MM.1S (cell line): ENCODE measurements around the gene ACAP2.

Experiments used
- CTCF ChIP-seq: fragments of 300-600 bp; sonication (generic); IDR thresholded peaks from 2 replicates; pipeline ENCODE4 v1.5.1; 2016; ENCODE audit warnings: antibody characterized with exemption, low read length, mixed read lengths
- EZH2 ChIP-seq: fragments of 300-600 bp; sonication (generic); optimal IDR thresholded peaks from 2 replicates; pipeline ENCODE3; 2017; ENCODE audit warnings: low read depth, mild to moderate bottlenecking, antibody characterized with exemption, low read length, mixed read lengths
- EZH2phosphoT487 ChIP-seq: fragments of 300-600 bp; sonication (generic); IDR thresholded peaks from 2 replicates; pipeline ENCODE4 v1.6.1; 2018; ENCODE audit warnings: antibody characterized with exemption, low read length

- TF ChIP-seq CTCF (no peak), EZH2 (no peak), EZH2phosphoT487 (no peak)
Observed at GRCh38 chr3:195247086-195247862, 195.5 kb downstream of the ACAP2 start.
